ENCODE results near the gene ZRANB1. TPM values are rescaled to one million over a fixed set of nuclear protein-coding genes. Genes with fewer than 3 reads are reported as not detected.
"Not testable (repeated sequence)": the region's sequence is repeated elsewhere in the genome, so short reads cannot be mapped to it uniquely, and the experiment has no call there.

Gene ZRANB1
- total RNA-seq, 1 experiment from 2014 or later = 11.5 TPM

- no peak for DNase-seq (ENCODE audit: low read depth)
Observed at GRCh38 chr10:124963866-124964720, 22.2 kb downstream of the ZRANB1 start.

- no peak for DNase-seq (ENCODE audit: low read depth)
Observed at GRCh38 chr10:124966008-124966407, 24.1 kb downstream of the ZRANB1 start.

- no peak for DNase-seq (ENCODE audit: low read depth)
Observed at GRCh38 chr10:124967255-124967654, 25.3 kb downstream of the ZRANB1 start.

GRCh38 chr10:124971276-124971675, 29.4 kb downstream of the ZRANB1 start:
- DNase-seq (ENCODE audit: low read depth) = no peak

- DNase-seq (ENCODE audit: low read depth) = no peak
Observed at GRCh38 chr10:124972637-124973036, 30.7 kb downstream of the ZRANB1 start.

GRCh38 chr10:124974131-124974530, 32.2 kb downstream of the ZRANB1 start:
- DNase-seq (ENCODE audit: low read depth) = no peak

GRCh38 chr10:124975977-124976514, 34.1 kb downstream of the ZRANB1 start:
- DNase-seq (ENCODE audit: low read depth) = no peak

GRCh38 chr10:124977161-124977560, 35.2 kb downstream of the ZRANB1 start:
- DNase-seq (ENCODE audit: low read depth) = peak; percentile 63

GRCh38 chr10:124977648-124978375, 35.9 kb downstream of the ZRANB1 start:
- DNase-seq (ENCODE audit: low read depth) = no peak

GRCh38 chr10:124978376-124978725, 36.4 kb downstream of the ZRANB1 start:
- no peak for DNase-seq (ENCODE audit: low read depth)

- DNase-seq (ENCODE audit: low read depth) = no peak
Observed at GRCh38 chr10:124983321-124983720, 41.4 kb downstream of the ZRANB1 start.

- no peak for DNase-seq (ENCODE audit: low read depth)
Observed at GRCh38 chr10:124984376-124984775, 42.5 kb downstream of the ZRANB1 start.

- no peak for DNase-seq (ENCODE audit: low read depth)
Observed at GRCh38 chr10:124985162-124985561, 43.2 kb downstream of the ZRANB1 start.

- DNase-seq (ENCODE audit: low read depth) = no peak
Observed at GRCh38 chr10:124987788-124988187, 45.9 kb downstream of the ZRANB1 start.

- DNase-seq (ENCODE audit: low read depth) = not testable (repeated sequence)
Observed at GRCh38 chr10:124988753-124989152, 46.8 kb downstream of the ZRANB1 start.

- DNase-seq (ENCODE audit: low read depth) = peak; percentile 22
Observed at GRCh38 chr10:124989526-124989925, 47.6 kb downstream of the ZRANB1 start.

- no peak for DNase-seq (ENCODE audit: low read depth)
Observed at GRCh38 chr10:124990671-124991625, 49.0 kb downstream of the ZRANB1 start.

- DNase-seq (ENCODE audit: low read depth) = no peak
Observed at GRCh38 chr10:124991835-124992234, 49.9 kb downstream of the ZRANB1 start.

- DNase-seq (ENCODE audit: low read depth) = peak; percentile 58
Observed at GRCh38 chr10:124992462-124993344, 50.8 kb downstream of the ZRANB1 start.

GRCh38 chr10:124993345-124993708, 51.4 kb downstream of the ZRANB1 start:
- DNase-seq (ENCODE audit: low read depth) = no peak
